NCI-H2107 treated with DMSO at 0.1 percent for 48 hours (cell line): ENCODE data around the gene MAP2K6.
A peak's percentile ranks its signal among the peaks of the same experiment; 100 is the strongest.

Experiments used
- DNase-seq: peaks from one replicate; lab custom pipeline; 2025; ENCODE audit not compliant: unreplicated experiment; lab: John Stamatoyannopoulos, UW

MAP2K6 gene

DNA sequence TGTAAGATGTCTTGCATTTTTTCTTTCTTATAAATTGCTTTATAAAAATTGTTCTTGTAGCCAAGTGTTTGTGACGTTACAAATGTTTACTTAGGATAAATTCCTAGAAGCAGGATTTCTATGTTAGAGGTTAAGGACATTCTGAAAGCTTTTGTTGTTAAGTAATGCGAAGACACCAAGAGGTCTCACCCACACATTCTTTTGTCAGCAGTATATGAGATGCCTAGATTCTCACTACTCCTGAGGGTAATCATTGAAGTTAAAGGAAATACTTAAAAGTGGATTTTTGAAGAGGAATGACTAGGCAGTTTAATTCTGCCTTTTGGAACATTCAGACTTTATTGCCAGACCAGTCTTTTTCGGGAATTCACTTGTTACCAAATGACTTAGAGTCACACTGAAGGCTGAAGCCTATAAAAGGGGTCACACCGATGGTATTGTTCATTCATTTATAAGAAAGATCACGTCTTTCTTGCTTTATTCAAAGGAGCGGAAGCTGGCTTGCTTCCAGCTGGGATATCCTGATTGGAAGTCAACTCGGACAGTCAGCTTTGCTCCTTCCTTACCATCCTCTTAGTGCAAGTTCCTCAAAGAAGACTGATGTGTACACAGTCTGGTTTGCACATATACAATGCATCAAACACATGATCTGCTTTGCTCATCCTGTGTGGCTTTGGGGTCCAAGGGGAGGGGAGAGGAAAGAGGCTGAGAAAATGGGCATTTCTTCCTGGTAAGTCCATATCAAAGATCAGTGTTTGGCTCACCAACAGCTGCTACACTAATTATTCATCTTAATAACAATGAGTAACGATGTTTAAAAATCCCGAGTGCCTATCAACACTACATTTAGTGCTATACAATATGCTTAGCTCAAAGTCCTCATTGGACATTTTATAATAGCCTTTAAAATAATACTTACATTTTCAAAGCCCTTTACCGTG, 160.0 kb downstream of the MAP2K6 start:
- DNase-seq = no peak

DNA sequence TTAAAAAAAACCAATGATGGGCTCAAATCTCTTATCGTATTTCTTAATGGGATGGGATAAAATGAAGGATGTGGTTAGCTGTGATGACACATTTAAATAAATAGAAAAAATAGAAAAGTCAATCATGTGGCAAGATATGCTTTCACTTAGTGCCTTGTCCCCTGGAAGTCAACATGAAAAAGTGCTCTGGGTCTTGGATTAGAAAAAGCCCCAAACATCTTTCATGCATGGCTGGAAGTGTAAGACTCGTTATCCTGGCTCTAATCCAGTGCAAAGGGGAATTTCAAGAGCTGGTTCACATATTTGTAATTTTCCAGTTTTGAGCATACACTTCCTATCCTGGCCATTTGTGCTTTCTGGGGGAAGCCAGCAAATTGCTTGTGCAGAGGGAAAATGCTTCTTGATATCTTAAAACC, 160.9 kb downstream of the MAP2K6 start:
- peak; percentile 49 for DNase-seq

DNA sequence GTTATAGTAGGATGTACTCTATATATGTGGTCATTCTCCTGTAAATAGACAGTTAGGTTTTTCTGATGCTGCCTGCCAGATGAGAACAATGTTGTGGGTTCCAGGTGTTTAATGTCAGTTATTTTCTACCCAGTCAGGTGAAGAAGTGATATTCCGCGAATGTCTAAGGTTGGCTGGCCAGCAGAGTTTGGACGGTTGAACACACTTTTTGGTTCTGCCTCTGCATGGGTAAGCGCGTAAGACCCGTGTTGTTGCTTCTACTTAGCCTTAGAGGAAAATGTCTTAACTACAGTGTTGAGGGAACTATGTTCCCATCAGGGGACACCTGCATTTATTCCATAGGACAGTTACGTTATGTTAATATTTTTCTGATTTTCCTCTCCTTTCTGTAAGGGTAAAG, 162.6 kb downstream of the MAP2K6 start:
- no peak for DNase-seq

DNA sequence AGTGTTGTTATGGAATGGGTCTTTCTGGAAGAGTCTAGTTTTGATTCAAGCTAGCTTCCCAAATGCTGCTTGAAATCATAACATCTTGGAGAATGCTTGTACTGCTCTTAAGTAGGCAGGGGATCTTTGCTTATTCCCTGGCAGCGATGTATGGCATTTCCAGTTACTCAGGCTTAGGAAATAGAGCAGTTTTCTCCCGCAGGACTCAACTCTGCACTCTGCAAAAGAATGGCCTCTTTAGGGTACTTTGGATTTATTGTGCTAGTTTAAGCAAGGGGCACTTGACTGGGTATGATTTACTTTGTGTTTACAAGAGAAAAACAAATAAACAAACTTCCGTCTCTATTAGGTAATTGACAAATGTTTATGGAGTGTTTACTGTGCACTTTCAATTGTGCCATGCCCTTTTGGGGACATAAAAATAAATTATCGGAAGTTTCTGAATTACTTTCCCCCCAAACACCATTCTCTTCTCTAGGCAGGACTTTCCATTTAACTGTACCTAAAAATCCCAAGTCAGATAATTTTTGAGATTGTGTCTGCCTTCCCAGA, 164.0 kb downstream of the MAP2K6 start:
- DNase-seq = no peak

DNA sequence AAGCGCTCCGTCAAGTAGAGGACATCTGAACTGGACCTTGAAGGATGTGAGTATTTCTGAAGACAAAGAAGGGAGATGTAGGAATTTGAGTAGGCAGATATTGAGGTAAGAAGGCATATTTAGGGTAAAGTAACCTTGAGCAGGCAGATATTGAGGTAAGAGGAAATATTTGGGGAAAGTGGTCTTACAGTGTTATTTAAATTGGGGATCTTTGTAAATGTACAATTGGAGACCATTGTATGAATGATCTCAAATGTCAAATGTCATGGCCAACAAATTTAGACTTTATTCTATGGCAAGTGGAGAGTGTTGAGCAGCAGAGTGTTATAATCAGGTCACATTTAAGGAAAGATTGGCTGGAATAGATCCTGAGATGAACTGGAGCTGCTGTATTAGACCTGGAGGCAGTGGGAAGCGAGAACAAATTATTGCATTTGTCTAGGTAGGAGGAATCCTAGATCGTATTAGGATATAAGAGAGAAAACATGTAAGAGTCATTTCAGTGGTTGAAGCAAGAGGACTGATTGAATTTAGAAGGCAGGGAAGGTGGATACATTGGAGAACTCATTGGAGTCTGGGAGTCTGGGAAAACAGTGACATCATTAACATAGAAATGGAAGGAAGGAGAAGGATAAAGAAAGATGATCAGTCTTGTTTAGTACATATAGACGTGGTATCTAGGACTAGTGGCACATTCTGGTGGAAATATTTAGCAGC, 165.6 kb downstream of the MAP2K6 start:
- DNase-seq = no peak

DNA sequence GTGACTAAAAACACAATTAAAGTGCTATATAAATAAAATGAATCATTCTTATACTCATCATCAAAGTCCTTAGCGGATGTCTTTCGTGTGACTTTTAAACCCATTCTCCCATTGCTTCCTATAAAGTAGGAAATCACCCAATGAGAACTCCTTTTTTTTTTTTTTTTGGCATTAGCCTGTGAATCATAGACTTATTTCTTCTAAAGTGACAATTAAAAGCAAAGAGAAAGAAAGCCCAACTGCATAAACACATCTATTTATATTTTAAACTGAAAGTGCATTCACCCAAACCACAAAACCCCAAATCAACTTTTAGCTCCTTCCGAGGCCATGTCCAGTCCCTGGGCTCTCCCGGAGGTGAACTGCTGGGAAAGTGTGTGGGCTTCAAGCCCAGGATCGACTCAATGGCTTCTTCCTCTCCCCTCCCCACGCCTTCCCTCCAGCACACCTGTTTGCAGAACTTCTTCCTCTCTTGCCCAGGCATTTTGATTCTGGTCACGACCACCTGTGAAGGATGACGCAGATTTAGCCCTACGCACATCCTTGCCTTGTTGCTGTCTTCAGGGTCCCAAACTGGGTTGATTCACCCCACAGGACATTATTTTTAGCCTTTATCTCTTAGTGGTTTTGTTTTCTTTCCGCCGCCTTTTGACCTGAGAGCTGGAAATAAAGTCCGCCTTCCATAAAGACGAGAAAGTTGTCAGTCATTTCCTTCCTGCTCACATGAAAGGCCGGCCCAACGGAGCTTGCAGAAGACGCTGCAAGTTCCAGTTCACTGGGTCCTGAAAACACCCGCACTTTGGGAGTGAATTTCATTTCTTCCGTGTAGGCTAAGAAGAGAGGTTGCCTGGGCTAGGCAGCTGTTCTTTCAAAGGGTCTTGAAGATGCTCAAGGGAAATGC, 166.8 kb downstream of the MAP2K6 start:
- DNase-seq = no peak

DNA sequence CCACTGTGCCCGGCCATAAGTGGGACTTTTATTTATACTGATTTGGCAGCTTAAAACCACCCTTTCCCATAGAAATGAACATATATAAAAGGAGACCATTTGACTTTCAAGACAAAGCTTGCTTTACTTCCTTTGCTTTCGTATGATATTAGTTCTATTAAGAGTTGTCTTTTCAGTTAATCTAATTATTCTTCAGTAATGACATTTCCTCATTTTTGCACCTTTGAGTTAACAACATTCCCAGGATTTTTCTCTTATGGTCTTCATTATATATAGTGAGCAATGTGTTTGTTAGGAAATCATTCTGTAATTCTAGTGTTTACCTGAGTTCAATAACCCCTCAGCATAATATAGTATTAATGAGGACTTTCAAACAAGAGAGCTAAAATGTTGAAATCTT, 173.8 kb downstream of the MAP2K6 start:
- DNase-seq = no peak

DNA sequence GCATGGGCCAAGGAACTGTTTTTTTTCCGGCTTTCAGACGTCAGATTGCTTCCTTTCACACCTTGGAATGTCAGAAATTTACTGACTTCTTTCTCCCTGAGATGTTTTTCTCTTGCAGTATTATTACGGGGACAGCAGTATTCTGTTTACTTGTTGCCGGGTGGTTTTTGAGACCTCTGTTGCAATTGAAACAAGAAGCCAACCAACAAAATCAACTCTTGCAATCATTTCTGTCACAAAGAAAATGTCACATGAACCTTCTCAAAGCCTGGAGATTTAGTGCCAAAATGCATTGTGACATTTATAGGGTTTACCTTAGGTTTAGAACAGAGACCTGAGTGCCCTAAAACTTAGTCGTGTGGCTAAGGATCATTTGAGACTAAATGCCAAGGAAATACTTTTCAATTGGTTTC, 174.3 kb downstream of the MAP2K6 start:
- no peak for DNase-seq

DNA sequence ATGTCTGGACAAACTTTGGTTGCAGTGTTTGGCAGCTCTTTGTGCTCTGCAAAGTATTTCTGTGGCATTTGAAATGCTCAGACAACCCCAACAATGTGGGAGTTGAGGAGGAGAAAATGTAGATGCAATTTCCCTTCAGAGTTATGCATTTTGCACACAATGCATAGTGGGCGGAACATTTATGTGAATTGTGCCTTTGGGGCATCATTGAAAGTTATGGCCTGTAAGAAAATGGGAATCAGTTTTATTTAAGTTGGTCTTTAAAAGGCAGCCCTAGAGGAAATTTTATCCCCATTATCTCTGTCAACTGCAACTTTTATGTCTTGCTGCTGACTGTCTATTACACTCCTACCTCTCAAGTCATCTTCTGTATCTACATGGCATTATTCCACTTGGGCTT, 176.2 kb downstream of the MAP2K6 start:
- DNase-seq = no peak

DNA sequence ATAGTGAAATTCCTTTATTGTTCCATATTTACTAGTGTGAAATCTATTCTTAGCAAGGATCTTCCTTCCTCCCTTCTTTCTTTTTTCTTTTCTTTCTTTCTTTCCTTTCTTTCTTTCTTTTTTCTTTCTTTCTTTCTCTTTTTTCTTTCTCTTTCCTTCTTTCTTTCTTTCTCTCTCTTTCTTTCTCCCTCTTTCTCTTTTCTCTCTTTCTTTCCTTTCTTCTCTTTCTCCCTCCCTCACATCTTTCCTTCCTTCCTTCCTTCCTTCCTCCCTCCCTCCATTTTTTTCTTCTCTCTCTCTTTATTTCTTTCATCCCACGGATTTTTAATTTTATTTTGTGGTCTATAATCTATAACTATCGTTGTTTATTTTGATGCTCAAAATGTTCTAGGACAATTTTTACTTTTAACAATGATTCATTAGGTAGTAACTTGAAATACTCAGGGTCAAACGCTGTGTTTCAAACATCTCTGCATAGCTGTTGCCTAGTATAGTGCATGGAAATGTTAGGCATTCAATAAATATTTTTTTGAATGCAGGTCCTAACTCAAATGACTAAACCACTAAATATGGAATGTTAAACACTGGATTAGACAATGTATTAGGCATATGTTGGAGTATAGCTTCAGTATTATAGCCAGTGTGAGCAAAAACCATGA, 178.3 kb downstream of the MAP2K6 start:
- no peak for DNase-seq

DNA sequence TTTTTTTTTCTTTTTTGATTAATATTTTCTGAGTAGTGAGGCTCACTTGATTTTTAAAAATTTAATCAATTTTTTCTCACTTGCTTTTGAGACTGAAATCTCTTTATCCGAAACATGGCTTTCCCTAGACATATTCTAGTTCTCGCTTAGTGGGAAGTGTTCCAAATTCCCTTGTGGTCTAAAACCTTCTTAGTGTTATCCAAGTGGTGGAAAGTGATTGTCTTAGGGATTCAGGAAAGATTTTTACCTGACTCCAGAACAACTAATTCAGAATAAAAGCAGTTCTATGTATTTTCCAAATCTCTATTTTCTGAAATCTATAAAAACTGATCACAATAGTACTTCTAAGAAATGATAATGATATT, 178.8 kb downstream of the MAP2K6 start:
- no peak for DNase-seq

DNA sequence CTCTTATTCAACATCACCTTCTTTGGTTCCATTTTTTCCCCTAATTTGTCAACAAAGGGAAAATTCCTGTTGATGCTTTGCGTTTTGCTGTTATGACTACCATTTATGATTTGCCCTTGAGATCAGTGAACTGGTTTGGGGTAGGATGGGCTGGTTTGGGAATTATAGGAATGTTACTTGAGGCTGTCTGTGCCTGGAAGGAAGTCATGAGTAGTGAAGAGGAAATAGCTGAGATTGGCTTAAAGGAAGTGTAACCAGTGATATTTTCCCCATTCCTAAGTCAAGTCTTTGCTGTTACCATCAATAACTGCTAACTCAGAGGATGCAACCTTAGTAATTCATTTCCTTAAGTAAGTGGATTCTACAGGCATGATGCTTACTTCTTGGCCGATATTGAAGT, 179.2 kb downstream of the MAP2K6 start:
- DNase-seq = no peak

DNA sequence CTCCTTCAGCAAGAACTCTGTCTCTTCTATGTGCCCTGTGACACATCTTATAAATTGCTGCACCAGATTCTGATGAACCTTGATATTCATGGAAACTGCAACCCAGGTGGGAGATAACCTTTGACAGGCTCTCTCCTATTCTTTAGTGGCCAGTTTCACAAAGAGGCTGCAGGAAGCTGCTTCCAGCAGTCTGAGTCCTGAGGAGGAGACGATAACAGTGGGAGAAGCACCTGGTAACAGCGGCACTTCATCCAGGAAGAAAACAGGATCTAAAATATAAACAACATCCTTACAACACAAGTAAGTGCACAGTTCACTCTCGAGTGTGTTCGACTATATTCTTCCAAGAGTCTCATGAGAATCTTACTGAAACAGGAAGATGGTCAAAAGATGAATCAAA, 180.1 kb downstream of the MAP2K6 start:
- no peak for DNase-seq

DNA sequence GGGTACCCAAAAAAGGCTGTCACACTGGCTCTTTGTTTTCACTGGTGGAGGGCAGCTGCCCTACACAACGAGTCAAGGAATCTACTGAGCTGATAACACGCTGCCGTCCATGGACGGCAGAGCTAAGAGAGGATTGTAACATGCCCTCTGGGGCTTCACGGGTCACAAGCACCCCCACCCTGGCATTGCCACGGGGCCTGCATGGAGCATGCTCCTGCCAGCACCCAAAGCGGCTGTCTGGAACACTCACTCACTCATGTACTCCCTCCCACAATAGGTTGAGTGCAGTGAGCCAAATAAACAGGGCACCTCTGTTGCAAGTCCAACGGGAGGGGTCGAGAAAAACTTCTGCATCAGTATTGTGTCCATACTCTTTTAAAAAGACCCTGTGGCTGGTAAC, 181.6 kb downstream of the MAP2K6 start:
- DNase-seq = no peak

DNA sequence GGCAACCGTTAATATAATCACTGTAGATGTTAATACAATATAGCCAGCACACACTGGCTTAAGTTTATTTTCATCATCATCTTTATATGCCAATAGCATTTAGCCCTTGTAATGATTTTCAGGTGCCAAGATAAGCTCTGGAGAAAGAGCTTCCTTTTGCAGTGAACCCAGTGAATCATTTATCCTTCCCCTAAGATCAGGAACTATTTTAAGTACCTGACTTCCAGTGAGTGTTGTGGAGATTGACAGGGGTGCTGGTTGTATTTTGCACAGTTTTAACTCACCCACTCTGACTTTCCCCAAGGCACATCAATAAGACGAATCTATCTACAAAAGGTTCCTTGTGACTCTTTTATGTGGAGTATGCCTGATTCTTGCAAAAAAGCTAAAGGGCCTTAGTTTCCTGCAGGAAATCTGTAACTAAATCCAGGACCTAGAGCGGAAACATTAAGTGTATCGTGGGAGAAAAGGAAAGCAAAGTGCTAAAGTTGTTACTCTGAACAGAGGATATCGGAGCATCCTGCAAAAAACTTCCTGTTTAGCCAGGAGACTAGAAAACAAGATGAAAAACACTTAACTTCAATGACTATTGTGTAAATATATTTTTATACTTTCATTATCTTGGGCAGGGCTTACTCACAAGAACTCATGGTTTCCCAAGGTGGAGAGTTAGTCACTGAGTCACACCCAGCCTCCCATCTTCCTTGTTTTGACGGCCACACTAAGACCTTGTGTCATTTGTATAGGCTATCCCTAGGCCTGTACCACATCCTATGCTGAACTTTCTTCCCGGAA, 183.6 kb downstream of the MAP2K6 start:
- no peak for DNase-seq

DNA sequence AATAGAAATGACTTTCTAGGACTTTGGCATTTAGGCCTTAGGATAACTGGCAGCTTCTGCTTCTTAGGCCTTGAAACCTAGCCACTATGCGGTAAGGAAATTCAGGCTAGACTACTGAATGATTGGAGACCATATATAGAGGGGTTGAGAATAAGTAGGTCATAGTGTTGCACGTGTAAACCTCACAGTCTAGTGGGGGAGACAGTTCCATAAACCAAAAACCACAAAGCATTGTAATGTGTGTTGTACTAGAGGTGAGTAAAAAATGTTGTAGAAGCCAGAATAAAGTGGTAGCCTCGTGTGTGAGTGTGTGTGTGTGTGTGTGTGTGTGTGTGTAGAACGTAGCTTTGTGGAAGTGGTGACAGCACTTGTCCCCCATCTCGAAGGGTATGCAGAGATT, 188.5 kb downstream of the MAP2K6 start:
- no peak for DNase-seq
